HG03520 (cell line): ENCODE measurements around the gene UNC93A.

ENCODE experiments used
- ATAC-seq: cut with Tn5 transposase; IDR thresholded peaks from one replicate; pipeline ENCODE4 v1.9.1; 2021; ENCODE audit warnings: mild to moderate bottlenecking, moderate library complexity; ENCODE audit not compliant: unreplicated experiment

UNC93A gene

DNA sequence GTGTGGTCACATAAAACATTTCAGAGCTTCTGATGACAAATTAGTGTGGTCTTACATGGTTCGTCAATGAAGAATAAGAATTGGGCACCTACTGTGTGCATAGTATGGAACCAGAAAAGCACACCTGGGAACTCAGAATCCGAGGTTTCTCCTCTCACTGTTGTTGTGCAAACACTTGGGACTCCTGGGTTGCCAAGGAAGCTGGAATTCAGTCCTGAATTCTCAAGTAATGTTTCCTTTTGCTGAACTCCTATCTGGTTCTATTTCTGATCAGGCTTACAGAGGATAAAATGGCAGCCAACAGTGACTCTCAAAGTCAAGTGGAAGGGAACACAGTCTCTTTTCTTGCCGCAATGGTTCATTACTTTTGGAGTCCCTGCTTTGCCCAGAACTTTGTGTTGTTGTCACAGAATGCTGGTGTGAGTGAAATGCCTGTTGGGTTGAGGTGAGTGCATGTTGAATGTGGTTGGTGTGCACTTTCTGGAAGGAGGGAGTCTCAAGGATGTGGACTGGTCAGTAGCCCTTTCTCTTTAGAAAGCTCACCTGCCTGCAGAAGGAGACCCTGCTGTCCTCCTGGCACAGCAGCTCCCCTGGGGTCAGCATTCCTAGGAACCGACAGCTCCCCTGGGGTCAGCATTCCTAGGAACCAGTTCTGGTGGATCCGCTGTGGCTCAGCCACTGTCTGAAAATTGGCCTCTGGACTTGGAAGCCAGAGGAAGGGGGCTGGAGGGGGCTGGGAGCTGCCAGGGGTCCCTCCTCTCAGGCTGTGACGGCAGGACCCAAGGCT, 1.4 kb downstream of the UNC93A start:
- no peak for ATAC-seq

DNA sequence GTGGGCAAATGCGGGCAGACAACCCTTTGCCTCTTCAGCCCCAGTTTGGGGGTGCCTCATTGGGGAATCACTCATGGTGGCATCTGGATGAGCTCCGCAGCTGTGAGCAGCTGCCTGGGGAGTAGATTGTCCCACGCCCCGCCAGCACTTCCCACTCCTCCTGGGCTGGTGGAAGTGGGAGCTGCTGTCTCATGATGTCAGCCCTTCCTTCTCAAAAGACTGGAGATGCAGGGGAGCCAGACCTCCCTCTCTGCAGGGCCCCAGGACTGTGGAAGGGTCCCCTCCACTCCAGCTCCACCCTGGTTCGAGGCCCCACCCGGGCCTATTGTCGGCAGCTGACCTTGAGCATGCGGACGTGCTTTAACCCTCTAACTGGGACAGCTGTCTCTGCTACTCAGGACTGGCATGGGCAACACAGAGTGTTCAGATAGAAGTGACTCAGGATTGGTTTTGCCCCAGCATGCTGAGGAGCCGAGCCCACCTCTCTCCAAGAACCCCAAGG, 2.0 kb downstream of the UNC93A start:
- no peak for ATAC-seq

DNA sequence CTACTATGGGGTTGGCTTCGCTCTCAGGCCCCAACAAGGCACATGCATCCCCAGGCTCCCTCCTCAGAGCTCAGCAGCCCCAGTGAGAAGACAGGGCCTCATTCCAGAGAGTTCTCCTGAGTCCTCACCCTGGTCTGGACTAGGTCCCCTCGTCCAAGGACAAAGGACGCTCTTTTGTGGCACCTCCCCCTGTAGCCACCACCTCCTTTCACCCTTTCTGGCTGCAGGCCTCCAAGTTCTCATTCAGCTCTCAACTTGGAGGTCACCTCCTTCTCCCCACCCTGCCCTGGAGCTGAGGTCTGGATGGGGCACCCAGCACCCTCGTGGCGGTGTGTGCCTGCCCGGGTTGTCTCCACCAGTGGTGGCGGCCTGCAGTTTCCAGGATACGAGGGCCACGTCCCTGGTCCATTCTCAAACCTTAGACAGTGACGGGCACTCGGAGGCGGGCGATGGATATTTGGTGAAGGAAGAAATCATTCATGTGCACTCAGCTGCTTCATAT, 2.5 kb downstream of the UNC93A start:
- ATAC-seq: no peak

DNA sequence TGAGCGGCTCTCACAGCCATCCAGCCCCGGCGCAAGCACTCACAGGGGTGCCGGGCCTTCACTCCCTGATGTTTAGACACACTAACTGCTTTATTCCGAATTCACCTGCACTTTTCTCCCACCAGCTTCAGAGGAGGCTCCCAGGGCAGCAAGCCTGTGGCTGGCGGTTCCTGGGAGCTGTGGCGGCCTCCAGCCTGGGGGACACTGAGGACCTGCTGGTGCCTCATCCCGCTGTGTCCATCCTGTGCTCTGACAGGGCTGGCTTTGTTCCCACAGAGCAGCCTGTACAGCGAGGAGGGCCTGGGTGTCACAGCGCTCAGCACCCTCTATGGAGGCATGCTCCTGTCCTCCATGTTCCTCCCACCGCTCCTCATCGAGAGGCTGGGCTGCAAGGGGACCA, 3.1 kb downstream of the UNC93A start:
- ATAC-seq: no peak

DNA sequence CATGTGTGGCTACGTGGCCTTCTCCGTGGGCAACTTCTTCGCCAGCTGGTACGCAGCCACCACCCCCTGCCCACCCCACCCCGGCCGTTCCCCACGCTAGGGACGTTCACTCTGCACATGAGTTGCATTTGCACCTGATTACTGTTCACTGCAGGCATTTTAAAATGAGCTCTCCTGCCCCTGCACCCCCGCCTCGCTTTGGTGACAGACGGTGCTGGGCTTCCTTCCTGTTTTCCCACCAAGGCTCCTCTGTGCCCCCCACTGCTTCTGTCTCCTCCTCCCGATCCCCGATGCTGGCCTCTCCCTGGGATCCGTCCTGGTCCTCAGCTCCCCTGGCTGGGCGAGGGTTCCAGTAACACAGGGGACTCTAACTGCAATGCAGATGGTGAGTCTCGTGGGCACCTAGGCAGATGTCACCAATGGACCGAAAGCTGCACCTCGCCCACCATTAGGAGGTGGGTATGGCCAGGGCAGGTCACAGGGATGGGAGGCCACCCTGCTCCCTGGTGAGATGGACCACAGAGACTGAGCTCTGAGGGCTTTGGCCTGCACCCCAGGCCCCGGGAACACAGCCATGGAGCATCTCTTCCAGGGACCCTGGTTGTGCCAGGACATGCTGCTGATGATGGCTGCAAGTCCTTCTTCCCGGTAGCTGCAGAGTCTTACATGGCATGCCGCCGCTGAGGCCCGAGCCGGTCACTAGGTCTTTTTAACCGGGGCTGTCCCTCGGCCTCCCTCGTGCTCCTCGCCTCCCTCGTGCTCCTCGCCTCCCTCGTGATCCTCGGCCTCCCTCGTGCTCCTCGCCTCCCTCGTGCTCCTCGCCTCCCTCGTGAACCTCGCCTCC, 3.8 kb downstream of the UNC93A start:
- no peak for ATAC-seq

DNA sequence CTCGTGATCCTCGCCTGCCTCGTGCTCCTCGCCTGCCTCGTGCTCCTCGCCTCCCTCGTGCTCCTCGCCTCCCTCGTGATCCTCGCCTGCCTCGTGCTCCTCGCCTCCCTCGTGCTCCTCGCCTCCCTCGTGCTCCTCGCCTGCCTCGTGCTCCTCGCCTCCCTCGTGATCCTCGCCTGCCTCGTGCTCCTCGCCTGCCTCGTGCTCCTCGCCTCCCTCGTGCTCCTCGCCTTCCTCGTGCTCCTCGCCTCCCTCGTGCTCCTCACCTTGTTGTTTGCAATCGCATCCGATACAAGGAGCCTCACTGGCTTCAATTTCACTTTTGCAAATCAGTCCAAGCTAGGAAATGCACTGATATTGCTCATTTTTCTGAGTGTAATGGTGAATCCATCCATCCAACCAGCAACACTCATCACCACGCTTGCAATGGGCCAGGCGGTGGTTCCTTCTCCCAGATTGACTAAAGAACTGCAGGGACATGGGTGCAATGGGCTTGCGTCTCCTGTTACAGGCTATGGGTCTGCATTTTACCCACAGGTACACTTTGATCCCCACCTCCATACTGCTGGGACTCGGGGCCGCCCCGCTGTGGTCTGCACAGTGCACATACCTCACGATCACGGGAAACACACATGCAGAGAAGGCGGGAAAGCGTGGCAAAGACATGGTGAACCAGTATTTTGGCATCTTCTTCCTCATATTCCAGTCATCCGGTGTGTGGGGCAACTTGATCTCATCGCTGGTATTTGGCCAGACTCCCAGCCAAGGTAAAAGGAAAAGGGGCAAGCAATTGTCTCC, 4.6 kb downstream of the UNC93A start:
- ATAC-seq: no peak

DNA sequence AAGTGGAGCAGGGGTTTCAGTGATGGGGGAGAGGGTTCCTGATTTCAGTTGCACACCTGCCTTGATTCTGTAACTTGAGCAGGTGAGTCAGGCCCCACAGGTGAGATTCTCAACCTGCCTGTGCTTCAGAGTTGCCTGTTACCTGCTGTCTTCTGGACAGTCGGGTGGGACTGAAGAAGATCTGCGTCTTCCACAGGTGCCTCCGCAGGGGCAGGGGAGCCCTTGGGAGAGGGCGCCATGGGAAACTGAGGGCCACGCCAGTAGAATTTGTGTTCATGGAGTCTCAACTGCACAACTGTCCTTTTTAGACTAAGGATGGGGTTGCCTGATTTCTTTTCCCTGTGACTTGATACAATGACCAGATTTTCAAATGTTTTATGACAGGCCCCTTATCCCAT, 5.2 kb downstream of the UNC93A start:
- ATAC-seq: no peak

DNA sequence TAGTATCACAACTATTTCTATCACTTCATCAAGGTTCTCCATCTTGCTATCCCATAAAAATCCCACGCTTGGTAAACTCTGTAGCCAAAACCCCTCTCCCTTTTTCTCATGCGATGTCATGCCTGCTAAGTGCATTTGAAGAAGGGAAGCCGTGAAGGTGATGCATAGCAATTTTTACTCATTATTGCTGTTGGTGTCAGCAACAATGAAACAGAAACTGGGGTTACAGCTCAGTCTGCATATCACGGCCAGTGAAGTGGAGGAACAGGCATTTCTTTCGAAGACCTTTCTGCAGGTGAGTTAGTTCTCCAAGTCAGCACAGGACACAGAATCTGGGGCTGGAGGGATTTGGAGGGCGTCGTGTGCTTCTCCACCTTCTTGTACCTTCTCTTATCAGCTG, 5.8 kb downstream of the UNC93A start:
- no peak for ATAC-seq

DNA sequence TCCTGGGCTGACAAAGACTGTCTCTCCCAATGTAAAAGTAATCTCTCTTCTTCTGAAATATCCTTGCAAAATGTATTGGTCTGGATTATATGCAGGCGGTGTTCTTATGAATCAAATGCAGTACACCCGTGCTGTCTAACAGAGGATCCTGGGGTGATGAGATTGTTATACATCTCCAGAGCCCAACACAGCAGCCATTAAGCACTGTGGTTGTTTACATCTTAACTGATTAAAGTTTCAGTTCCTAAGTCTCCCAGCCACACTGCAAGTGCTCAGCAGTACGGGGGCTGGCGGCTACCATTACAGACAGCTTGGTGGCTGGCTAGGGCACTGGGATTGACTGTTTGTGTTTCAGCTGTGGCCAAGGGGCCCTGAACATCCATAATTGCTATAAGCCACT, 7.0 kb downstream of the UNC93A start:
- no peak for ATAC-seq

DNA sequence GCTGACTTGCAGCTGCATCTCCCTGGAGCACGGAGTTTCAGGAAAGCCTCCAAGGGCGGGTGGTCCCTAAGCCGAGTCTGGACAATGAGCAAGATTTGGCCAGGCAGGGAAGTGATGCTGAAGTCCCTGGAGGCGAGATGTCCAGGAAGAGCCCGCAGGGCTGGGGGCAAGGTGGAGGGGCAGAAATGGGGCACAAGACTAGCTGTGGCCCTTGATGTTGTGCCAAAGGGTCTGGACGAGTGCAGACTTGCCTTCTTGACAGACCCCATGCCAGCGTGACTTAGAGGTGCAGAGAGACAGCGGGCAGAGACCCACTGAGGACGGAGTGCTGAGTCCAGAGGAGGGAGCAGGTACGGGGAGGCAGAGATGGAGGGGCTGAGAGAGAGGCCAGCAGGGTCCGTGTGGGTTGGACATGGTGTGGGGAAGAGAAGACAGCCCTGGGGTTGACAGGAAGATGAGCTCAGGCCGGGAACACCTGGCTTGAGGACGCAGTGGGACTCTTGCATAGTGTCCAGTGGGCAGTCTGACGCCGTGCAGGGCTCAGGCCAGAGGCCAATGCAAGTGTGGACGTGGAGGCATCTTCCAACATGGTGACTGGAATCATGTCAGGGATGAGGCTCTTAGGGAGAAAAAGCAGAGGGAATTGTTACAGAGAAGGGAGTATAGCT, 8.7 kb downstream of the UNC93A start:
- no peak for ATAC-seq

DNA sequence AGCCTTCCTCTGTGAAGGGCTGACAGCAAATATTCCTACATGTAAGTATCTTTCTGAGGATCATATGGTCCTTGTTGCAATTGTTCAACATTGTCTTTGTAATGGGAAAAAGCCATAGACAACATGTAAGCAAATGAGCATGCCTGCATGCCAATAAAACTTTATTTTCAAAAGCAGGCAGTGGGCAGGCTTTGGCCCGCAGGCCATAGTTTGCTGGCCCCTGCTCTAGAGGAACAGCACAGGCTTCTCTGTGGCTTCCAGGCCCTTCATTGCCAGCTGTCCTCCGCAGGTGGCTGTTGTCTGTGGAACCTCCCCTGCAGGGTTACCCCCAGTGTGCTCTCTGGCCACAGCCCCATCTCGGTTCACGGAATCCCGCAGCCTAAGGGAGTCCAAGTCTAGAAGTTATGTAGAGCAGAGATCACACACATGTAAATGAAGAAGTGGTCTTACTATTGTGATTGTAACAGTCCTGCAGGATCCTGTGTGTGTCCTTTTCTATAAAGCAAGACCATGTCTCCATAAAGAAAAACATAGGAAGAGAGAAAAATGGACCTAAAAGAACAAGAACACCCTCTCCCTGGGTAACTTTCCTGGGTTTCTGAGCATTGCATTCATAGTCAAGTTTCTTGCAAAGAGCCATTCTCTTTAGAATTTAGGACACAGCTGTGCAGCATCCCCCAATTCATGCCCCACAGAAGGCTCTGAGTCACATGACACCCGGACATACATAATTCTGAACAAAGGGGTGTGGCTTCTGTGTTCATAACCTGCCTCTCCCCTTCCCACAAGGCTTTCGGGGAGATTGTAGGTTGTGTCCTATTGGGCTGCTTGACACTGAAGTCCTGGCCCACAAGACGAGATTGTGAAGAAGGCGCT, 10.0 kb downstream of the UNC93A start:
- no peak for ATAC-seq

DNA sequence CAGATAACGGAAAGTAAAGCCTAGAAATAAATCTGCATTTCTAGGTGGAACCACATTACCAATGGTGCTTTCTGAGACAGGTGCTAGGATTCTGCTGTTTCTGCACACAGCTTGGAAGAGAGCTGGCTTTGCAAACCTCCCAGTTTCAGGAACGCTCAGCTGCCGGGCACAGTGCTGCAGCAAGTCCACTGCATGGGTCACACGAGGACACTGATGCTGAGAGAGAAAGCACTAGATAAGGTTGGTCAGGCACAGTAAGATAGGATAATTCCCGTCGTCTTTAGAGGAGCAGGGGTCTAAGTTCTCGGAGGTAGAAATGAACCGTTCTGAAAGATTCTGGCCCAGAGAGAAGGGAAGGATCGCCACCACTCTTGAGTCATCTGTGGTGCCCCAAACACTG, 11.0 kb downstream of the UNC93A start:
- ATAC-seq: no peak

DNA sequence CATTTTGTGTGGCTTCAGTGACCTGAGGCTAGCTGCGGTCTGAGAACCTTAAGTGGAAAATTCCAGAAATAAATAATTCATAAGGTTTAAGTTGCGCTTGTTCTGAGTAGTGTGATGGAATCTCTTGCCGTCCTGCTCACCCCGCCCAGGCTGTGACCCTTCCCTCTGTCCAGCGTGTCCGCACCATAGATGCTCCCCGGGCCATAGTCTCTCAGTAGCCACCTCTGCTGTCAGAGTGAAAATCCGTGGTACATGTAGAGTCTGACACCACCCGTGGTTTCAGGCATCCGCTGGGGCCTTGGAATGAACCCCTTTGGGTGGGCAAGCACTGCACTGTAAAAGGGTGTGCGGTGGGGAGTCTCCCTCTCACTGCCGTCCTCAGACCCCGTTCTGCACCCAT, 11.7 kb downstream of the UNC93A start:
- ATAC-seq: no peak

DNA sequence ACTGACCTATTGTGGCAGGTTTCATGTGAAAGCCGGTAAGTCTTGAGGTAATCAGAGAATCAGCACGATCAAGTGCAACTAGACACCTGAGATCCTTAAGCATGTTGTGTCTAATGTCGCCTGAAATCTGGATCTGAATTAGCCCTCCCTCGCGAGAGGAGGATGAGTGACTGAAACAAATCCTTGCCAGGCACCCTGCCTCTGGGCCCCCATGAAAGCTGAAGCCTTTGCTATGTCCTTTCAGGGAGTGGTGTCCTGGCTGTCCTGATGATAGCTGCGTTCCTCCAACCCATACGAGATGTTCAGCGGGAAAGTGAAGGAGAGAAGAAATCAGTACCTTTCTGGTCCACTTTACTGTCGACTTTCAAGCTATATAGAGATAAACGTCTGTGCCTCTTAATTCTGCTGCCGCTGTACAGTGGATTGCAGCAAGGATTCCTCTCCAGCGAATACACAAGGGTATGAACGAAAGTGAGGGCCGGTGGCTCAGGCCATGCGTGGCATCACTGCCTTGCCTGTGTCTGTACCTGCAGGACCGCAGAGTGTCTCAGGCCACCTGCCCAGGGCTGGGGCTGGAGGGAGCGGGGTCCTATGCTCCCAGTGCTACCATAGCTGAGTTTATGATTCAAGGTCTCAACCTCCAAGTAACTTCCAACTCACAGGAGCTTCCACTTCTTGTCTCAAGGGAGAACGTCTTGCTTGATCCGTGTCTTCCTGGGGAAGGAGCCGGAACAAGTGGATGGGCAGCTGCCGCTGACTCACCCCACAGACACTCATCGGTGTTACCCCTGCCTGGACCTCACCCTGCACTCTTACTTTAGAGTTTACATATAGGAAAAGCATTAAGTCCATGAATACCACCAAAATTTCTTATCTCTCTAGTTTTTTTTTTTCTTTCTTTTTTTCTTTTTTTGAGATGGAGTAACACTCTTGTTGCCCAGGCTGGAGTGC, 12.8 kb downstream of the UNC93A start:
- no peak for ATAC-seq

DNA sequence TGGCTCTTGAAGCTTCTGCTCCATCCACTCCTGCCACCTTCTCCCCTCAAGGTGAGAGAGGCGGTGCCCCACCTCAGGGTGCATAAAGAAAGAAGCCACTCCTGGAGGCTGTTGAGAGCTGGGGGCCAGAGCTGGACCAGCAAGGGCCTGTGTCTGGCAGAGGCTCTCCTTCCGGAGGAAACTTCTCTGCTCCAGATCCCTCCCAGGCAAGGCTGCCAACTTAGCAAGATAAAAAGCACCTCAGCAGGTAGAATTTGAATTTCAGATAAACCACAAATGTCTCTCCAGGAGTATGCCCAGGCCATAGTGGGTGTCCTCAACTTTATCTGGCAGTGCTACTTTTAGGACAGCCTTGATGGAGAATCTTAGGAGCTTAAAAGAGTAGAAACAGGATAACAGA, 13.8 kb downstream of the UNC93A start:
- no peak for ATAC-seq

DNA sequence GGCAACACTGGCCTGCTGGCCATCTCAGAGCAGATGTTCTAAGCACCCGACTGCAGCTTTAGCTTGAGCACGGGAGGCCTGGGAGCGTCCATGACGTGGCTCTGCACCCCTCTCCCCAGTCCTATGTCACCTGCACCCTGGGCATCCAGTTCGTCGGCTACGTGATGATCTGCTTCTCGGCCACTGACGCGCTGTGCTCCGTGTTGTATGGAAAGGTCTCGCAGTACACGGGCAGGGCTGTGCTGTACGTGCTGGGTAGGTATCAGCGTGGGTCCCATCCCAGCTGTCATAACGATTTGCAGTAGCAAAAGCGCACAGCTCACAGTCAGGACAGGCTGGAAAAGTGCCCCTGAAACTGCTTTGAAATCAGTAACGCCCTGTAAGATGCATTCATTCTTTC, 14.7 kb downstream of the UNC93A start:
- ATAC-seq: no peak

DNA sequence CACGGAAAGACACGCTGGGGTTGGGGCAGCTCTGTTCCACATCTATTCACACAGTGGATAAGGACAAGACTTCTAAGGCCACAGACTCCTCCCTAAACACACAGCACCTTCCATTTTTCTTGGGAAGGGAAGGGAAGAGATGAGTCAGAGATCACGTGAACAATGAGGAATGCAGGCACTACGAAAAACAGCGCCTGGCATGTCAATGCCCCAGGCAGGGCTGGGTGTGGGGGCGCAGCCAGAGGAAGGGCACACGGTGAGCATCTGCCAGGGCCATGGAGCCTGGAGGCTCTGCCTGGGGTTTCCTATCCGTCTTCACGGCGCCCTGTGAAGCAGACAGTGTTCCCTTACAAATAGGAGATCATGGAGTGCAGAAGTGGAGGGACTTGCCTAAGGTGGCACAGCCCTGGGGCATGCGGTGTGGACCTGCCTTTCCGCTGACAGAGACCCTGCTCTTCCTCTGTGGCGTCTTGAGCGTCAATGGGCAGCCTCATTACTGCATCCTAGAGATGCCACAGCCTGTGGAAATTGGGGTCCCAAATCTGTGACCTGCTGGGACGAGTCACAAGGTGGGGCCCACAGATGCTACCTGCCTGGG, 15.4 kb downstream of the UNC93A start:
- no peak for ATAC-seq

DNA sequence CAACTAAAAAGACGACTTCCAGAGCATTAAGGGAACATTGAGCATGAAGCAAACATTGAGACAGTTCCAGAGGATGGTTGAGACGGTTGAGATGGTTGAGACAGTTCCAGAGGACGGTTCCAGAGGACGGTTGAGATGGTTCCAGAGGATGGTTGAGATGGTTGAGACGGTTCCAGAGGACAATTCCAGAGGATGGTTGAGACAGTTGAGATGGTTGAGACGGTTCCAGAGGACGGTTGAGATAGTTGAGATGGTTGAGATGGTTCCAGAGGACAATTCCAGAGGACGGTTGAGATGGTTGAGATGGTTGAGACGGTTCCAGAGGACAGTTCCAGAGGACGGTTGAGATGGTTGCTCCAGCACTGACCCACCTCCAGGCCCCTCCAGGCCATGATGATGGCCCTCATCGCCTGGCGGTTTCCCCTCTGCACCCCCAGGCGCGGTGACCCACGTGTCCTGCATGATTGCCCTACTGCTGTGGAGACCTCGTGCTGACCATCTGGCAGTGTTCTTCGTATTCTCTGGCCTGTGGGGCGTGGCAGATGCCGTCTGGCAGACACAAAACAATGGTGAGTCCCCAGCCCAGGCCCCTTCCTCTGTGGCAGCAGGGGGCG, 16.3 kb downstream of the UNC93A start:
- ATAC-seq: no peak
